ENCODE results near the gene RHOG.

DNA sequence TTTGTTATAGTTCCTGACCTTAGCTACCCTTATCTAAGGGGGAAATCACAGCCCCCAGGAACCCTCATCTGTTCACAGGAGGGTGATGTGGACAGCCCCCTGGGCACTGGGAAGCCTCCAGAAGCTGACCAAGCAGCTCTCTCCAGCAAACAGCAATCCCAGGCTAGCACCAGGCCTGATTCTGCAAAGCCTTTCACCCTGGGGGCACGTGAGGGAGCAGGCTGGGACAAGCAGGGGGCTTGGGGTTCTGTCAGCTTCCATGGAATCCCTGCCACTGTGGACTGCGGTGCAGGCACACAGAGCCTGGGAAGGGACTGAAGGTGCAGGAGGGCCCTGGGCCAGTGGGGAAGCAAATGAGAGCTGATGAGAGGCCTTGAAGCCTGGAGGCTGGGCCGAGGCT lies 30.3 kb downstream of the RHOG start:
- TF ChIP-seq KDM5A (IDR thresholded peaks at IDR 0.05) (no peak), CEBPB (IDR thresholded peaks at IDR 0.05) (no peak), EP300 (IDR thresholded peaks at IDR 0.05) (no peak), MAFK (IDR thresholded peaks at IDR 0.05; ENCODE audit: partially characterized antibody) (no peak), RNF2 (IDR thresholded peaks at IDR 0.05; ENCODE audit: borderline replicate concordance, low read depth) (no peak), RCOR1 (IDR thresholded peaks at IDR 0.05; ENCODE audit: low read depth, low read length) (no peak)
- TF ChIP-seq, protein P1, sequence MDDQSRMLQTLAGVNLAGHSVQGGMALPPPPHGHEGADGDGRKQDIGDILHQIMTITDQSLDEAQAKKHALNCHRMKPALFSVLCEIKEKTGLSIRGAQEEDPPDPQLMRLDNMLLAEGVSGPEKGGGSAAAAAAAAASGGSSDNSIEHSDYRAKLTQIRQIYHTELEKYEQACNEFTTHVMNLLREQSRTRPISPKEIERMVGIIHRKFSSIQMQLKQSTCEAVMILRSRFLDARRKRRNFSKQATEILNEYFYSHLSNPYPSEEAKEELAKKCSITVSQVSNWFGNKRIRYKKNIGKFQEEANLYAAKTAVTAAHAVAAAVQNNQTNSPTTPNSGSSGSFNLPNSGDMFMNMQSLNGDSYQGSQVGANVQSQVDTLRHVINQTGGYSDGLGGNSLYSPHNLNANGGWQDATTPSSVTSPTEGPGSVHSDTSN (IDR thresholded peaks at IDR 0.05): no peak
- TF ChIP-seq, protein P2, sequence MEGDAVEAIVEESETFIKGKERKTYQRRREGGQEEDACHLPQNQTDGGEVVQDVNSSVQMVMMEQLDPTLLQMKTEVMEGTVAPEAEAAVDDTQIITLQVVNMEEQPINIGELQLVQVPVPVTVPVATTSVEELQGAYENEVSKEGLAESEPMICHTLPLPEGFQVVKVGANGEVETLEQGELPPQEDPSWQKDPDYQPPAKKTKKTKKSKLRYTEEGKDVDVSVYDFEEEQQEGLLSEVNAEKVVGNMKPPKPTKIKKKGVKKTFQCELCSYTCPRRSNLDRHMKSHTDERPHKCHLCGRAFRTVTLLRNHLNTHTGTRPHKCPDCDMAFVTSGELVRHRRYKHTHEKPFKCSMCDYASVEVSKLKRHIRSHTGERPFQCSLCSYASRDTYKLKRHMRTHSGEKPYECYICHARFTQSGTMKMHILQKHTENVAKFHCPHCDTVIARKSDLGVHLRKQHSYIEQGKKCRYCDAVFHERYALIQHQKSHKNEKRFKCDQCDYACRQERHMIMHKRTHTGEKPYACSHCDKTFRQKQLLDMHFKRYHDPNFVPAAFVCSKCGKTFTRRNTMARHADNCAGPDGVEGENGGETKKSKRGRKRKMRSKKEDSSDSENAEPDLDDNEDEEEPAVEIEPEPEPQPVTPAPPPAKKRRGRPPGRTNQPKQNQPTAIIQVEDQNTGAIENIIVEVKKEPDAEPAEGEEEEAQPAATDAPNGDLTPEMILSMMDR (IDR thresholded peaks at IDR 0.05): no peak
